A673 (cell line): Measurements from ENCODE around the gene DYNLT2. TPM values are rescaled to one million over a fixed set of nuclear protein-coding genes. Genes with fewer than 3 reads are reported as not detected.

Experiments used
- BruUV-seq: library from RNA; stranded (reverse); fragments of 400-500 nt; replicated peaks from 2 replicates; lab custom pipeline; 2021; lab: Mats Ljungman, UMichigan
- CTCF ChIA-PET: fragments of 300-600 bp; sonication (Branson Sonifier 250); formaldehyde crosslinking; loops from one replicate; lab custom pipeline; 2022; ENCODE audit warnings: antibody characterized with exemption; lab: Charles Lee
- POLR2A ChIA-PET: fragments of 300-600 bp; sonication (Branson Sonifier 250); formaldehyde crosslinking; loops from one replicate; lab custom pipeline; 2022; ENCODE audit warnings: antibody characterized with exemption; ENCODE audit not compliant: low non-redundant PET; lab: Charles Lee
- DNase-seq: peaks from one replicate; pipeline ENCODE4 v3.0.0-alpha.2; 2015; ENCODE audit warnings: low spot score
- H3K27ac ChIP-seq: fragments of 200-600 bp; sonication (generic); 2 replicates; pipeline ENCODE4 v1.5.1; 2016; ENCODE audit warnings: mixed run types, low read depth, mild to moderate bottlenecking, mixed read lengths, antibody characterized with exemption, low read length; ENCODE audit not compliant: poor library complexity, severe bottlenecking
- H3K27me3 ChIP-seq: fragments of 200-600 bp; sonication (generic); replicated peaks from 2 replicates; pipeline ENCODE4 v1.6.1; 2017; ENCODE audit warnings: mixed run types, low read depth, mild to moderate bottlenecking, mixed read lengths, antibody characterized with exemption, low read length; ENCODE audit not compliant: insufficient read depth, poor library complexity
- H3K36me3 ChIP-seq: fragments of 200-600 bp; sonication (generic); 2 replicates; pipeline ENCODE4 v1.6.1; 2016; ENCODE audit warnings: mixed run types, mild to moderate bottlenecking, mixed read lengths, antibody characterized with exemption, low read length; ENCODE audit not compliant: insufficient read depth, poor library complexity, severe bottlenecking
- H3K4me1 ChIP-seq: fragments of 200-600 bp; sonication (generic); 2 replicates; pipeline ENCODE4 v1.6.1; 2017; ENCODE audit warnings: mixed run types, mild to moderate bottlenecking, mixed read lengths, antibody characterized with exemption, low read length; ENCODE audit not compliant: insufficient read depth, poor library complexity, severe bottlenecking
- H3K4me3 ChIP-seq: fragments of 200-600 bp; sonication (generic); 2 replicates; pipeline ENCODE4 v1.5.1; 2016; ENCODE audit warnings: low read depth, mixed run types, mild to moderate bottlenecking, mixed read lengths, low read length; ENCODE audit not compliant: poor library complexity, severe bottlenecking
- H3K9me3 ChIP-seq: fragments of 200-600 bp; sonication (generic); 2 replicates; pipeline ENCODE4 v1.6.1; 2016; ENCODE audit warnings: mixed run types, low read depth, mild to moderate bottlenecking, mixed read lengths, antibody characterized with exemption, low read length; ENCODE audit not compliant: poor library complexity, severe bottlenecking
- CTCF ChIP-seq: fragments of 300-800, 200-600 bp; sonication (generic); conservative IDR thresholded peaks from 2 replicates; pipeline ENCODE4 v1.5.1; 2017; ENCODE audit warnings: low read depth, mild to moderate bottlenecking, antibody characterized with exemption, low read length, moderate library complexity, mixed read lengths
- EZH2 ChIP-seq: fragments of 200-600 bp; sonication (generic); IDR thresholded peaks from 2 replicates; pipeline ENCODE4 v1.6.1; 2017; ENCODE audit warnings: borderline replicate concordance, low read depth, mild to moderate bottlenecking, mixed read lengths, antibody characterized with exemption, low read length; ENCODE audit not compliant: poor library complexity, severe bottlenecking
- intact Hi-C: fragments of 100-400 bp; cut with micrococcal nuclease; formaldehyde crosslinking; loops from one replicate; pipeline ENCODE4 v1.10.0; 2022; ENCODE audit not compliant: unreplicated experiment
- total RNA-seq: library from RNA; stranded (reverse); gene quantifications from 2 replicates; pipeline ENCODE4 v1.2.3, GENCODE V29; 2021

The DYNLT2 gene
- total RNA-seq, 1 experiment from 2014 or later, result 2.4 TPM

- TSS peak; percentile 57 for BruUV-seq
- ChIA-PET POLR2A (no interaction called here), CTCF (no interaction called here)
- TF ChIP-seq CTCF (no peak), EZH2 (no peak)
- intact Hi-C loops, result loop anchor here (2.0 kb wide), 1 partner anchor 25 kb away; the partner anchor contains the start of genes DYNLT2 and ERMARD
- peaks cover 33% of the 10 kb centered on the region for H3K4me1 ChIP-seq
- peak overlapping the region; percentile 61 for H3K4me3 ChIP-seq
- peak overlapping the region; percentile 78 for H3K27ac ChIP-seq
- H3K9me3 ChIP-seq, result no peaks in the 10 kb centered on the region
- no peaks in the 10 kb centered on the region for H3K36me3 ChIP-seq
- H3K27me3 ChIP-seq, result no peaks in the 10 kb centered on the region
- DNase-seq, result no peak
Measured at GRCh38 chr6:169725125-169726048, 26.0 kb downstream of the DYNLT2 start.

GRCh38 chr6:169724494-169725124 is 26.8 kb downstream of the DYNLT2 start, which contains the start of gene PHF10:
PHF10 (minus strand) TSS chr6:169724500; CDS start chr6:169723931, 569 bp downstream.
- peak within 1 kb of the TSS; percentile 82 for H3K27ac ChIP-seq
- ChIA-PET POLR2A (no interaction called here), CTCF (no interaction called here)
- peak; percentile 75 for DNase-seq
- TF ChIP-seq CTCF (no peak), EZH2 (no peak)
- H3K9me3 ChIP-seq, result no peaks in the 10 kb centered on the region
- H3K36me3 ChIP-seq, result no peaks in the 10 kb centered on the region
- H3K4me3 ChIP-seq, result peak within 1 kb of the TSS; percentile 92
- peaks cover 36% of the 10 kb centered on the region for H3K4me1 ChIP-seq
- no TSS peak for BruUV-seq
- H3K27me3 ChIP-seq, result no peaks in the 10 kb centered on the region
- intact Hi-C loops, result loop anchor here (2.0 to 5.0 kb wide), 2 partner anchors 26 to 803 kb away; partner anchors contain the start of genes DYNLT2 and ERMARD

GRCh38 chr6:169723991-169724493 is 27.3 kb downstream of the DYNLT2 start:
- POLR2A ChIA-PET, result no interaction called here
- CTCF ChIA-PET, result no interaction called here

More at GRCh38 chr6:169723991-169724493, 27.3 kb downstream of the DYNLT2 start:
- Histone ChIP-seq H3K36me3 (no peaks in the 10 kb centered on the region), H3K9me3 (no peaks in the 10 kb centered on the region), H3K4me1 (peaks cover 35% of the 10 kb centered on the region), H3K27me3 (no peaks in the 10 kb centered on the region), H3K4me3 (peak overlapping the region; percentile 61), H3K27ac (peak overlapping the region; percentile 74)
- peak; percentile 61 for DNase-seq
- TF ChIP-seq EZH2, result no peak
- TF ChIP-seq CTCF, result no peak
- BruUV-seq, result no TSS peak
- intact Hi-C loops, result loop anchor here (2.0 to 5.0 kb wide), 2 partner anchors 27 to 803 kb away; partner anchors contain the start of genes DYNLT2 and ERMARD
